Pancreas (tissue), 10 donors: ENCODE measurements around the gene ZSCAN25. TPM values are rescaled to one million over a fixed set of nuclear protein-coding genes. Genes with fewer than 3 reads are reported as not detected.
"Not testable (repeated sequence)": the region's sequence is repeated elsewhere in the genome, so short reads cannot be mapped to it uniquely, and the experiment has no call there.

Experiments used
- ATAC-seq, 4 donors: fragments of 200-7000 bp; cut with Tn5 transposase; one replicate each; pipeline versions ENCODE4 v1.8.0 to v1.9.1; 2020; ENCODE audit warnings: mild to moderate bottlenecking in 4 of 4, moderate library complexity in 4 of 4
- DNase-seq, 6 donors: peaks; one replicate each; pipeline ENCODE4 v3.0.0-alpha.2; 2020
- FAIRE-seq: peaks from 2 replicates; lab custom pipeline; 2012; peaks lifted over from hg19 to GRCh38; lab: Jason Lieb, UNC
- H3K27ac ChIP-seq, 4 donors: fragments of 200-600 bp; sonication (generic); 1 replicate in 3 of 4; 2 replicates in 1 of 4; pipeline versions ENCODE4 v1.5.0 to v1.8.0; 2020
- H3K27me3 ChIP-seq, 4 donors: fragments of 200-600 bp; one replicate each; pipeline ENCODE4 v1.8.0; 2021
- H3K36me3 ChIP-seq, 3 donors: fragments of 200-600 bp; sonication (generic) in 1 of 3; one replicate each; pipeline versions ENCODE4 v1.5.0 to v1.8.0; 2020 to 2021
- H3K4me1 ChIP-seq, 3 donors: fragments of 200-600 bp; one replicate each; pipeline ENCODE4 v1.8.0; 2021
- H3K4me3 ChIP-seq, 4 donors: fragments of 200-600 bp; sonication (generic) in 2 of 4; one replicate each; pipeline versions ENCODE4 v1.5.0 to v1.8.0; 2020 to 2021
- H3K9me3 ChIP-seq, 4 donors: fragments of 200-600 bp; one replicate each; pipeline ENCODE4 v1.8.0; 2021
- WGBS, 2 donors: extraction: QIAGEN DNeasy Blood & Tissue Kit; methylation state at CpG; one replicate each; pipeline ENCODE4 v1.1.7; 2013; 5-methylcytosine and 5-hydroxymethylcytosine counted together
- intact Hi-C, 3 donors: fragments of 100-400 bp; cut with DNase I; formaldehyde crosslinking; loops; one replicate each; pipeline versions ENCODE4 v1.11.1 to v1.14.2; 2022
- polyA plus RNA-seq, 2 donors: library from polyadenylated mRNA; stranded (reverse); fragments of 200-250 nt; gene quantifications; one replicate each; pipeline ENCODE4 v1.2.3, GENCODE V29; 2013
- total RNA-seq, 6 donors: library from RNA; stranded (reverse); fragmentation: NEBNext Ultra II Directional in 4 of 6; extraction: Animal tissue kit (Norgen Biotek cat#: 25700) in 4 of 6; gene quantifications; one replicate each; pipeline versions ENCODE4 v1.2.1 to v1.2.4, GENCODE V29; 2021 to 2023
- TF ChIP-seq, protein P1 (sequence below), 4 donors: fragments of 200-600 bp; sonication (generic) in 3 of 4; IDR thresholded peaks; one replicate each; pipeline versions ENCODE4 v1.5.0 to v1.8.0; 2021; ENCODE audit warnings: antibody characterized with exemption in 4 of 4
- donor health status: healthy with polysubstance abuse.
- donor health status: DM: no; HTN: no; CAD: no; lungs with moderate emphysema.
- donor health status: DM: no; HTN: no; CAD: no.
- donor health status: control.
- donor health status: control.
- donor health status: Bipolar disorder and iron deficiency.
- donor health status: DM: yes; HTN: yes; CAD: no.
- donor health status: DM: no; HTN: no; CAD: no.
- donor health status: DM: no; HTN: no; CAD: no.
- donor health status: DM: yes; HTN: yes; CAD: no.

The ZSCAN25 gene
- total and polyA plus RNA-seq, 8 donors, result 4.7 to 12.8 (median 8.0) TPM

DNA sequence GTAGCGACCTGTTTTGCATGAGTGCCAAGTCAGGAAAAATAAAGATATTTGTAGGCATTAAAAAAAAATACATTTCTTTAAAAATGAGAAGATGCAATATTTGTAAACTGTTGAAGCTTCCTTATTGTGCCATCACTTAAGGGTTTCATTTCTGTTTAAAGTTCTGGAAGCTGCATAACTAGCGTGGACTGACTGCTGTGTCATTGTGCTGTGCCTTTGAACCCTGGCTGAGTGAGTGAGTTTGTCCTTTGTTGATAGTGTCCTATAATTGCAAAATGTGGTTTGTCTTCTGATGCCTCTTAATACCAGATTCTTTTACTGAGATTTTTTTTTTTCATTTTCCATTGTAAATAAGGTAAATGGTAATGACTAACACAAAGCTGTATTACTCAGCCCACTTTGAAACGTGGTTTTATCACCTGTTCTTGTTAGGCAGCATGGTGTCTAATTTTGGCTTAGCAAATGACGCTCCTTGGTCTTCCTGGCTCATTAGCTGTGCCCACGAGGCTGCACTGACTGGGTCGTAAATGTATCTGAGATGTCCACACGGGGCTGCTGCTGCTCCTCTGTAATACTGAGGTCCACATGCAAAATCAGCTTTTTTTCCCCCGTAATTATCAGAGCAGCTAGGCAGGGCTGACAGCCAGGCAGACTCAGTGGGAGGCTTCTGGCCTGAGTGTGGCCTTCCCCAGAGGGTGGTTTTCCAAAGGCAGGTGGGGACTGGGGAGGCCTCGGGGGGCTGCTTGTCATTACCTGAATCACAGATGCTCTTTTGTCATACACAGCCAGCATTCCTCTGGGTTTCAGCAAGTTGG is 14.8 kb downstream of the ZSCAN25 start:
- peak in 2 of 6 donors; percentile 21 to 46 for DNase-seq
- TF ChIP-seq, protein P1, sequence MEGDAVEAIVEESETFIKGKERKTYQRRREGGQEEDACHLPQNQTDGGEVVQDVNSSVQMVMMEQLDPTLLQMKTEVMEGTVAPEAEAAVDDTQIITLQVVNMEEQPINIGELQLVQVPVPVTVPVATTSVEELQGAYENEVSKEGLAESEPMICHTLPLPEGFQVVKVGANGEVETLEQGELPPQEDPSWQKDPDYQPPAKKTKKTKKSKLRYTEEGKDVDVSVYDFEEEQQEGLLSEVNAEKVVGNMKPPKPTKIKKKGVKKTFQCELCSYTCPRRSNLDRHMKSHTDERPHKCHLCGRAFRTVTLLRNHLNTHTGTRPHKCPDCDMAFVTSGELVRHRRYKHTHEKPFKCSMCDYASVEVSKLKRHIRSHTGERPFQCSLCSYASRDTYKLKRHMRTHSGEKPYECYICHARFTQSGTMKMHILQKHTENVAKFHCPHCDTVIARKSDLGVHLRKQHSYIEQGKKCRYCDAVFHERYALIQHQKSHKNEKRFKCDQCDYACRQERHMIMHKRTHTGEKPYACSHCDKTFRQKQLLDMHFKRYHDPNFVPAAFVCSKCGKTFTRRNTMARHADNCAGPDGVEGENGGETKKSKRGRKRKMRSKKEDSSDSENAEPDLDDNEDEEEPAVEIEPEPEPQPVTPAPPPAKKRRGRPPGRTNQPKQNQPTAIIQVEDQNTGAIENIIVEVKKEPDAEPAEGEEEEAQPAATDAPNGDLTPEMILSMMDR (IDR thresholded peaks at IDR 0.05), result peak in 2 of 4 donors; percentile 8 to 13
- H3K36me3 ChIP-seq, result peaks cover 0 to 38% (median 19%) of the 10 kb centered on the region in 3 donors

DNA sequence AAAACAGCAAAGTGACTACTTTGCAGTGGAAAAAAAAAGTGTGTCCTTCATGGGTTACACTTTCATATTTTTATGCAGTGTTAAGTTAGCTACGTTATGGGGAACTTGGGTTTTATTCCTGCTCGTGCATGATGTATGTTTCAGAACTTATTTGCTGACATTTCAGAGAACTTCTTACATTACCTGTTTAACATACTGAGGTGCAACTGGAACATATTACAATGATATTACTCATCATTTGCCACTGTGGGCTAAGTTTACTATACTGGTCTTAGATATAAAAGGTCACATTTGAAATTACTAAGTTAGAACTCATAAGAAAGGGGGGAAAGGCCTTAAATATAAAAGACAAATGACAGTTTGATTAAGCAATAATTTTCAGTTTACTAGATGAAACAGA is 20.7 kb downstream of the ZSCAN25 start:
- H3K4me3 ChIP-seq, intact Hi-C loops, H3K27me3 ChIP-seq, H3K9me3 ChIP-seq, H3K4me1 ChIP-seq, DNase-seq, H3K27ac ChIP-seq, H3K36me3 ChIP-seq, ATAC-seq: not testable (repeated sequence)
- WGBS, 2 donors, result 78 to 94% methylated on average over 2 of the region's 2 CpGs
- FAIRE-seq, result peak; percentile 20

More for the DNA sequence above, 14.8 kb downstream of the ZSCAN25 start:
- no peak for FAIRE-seq
- Histone ChIP-seq H3K27ac (no peak overlapping the region), H3K27me3 (no peaks in the 10 kb centered on the region), H3K9me3 (no peaks in the 10 kb centered on the region), H3K4me1 (no peaks in the 10 kb centered on the region), H3K4me3 (no peak overlapping the region)
- ATAC-seq, result peak; percentile 79 to 92 (median 91)
- 41 to 42% methylated on average over 9 of the region's 9 CpGs for WGBS, 2 donors
- intact Hi-C loops, result no loop called here

DNA sequence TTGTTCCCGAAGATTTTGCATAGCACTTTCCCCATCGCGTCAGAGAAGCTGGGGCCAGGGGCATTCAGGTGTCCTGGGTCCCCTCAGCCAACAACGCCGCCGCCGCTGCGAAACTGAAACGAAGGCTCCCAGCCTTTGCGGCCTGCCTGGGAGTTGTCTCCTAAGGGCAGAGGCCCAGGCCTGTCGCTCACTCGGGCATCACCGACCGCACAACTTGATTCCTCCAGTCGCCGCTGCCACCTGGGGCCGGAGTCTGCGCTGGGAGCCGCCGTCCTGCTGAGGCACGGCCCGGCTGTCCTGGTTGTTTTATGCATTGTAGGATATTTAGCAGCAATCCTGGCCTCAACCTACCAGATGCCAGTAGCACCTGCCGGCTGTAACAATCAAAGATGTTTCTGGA is 22.0 kb downstream of the ZSCAN25 start:
- TF ChIP-seq, protein P1 (IDR thresholded peaks at IDR 0.05), result no peak
- FAIRE-seq (no peak), DNase-seq (no peak), ATAC-seq (no peak)
- H3K36me3 ChIP-seq, result no peaks in the 10 kb centered on the region
- no peaks in the 10 kb centered on the region for H3K27me3 ChIP-seq
- WGBS, 2 donors, result 95 to 96% methylated on average over 23 of the region's 23 CpGs
- intact Hi-C loops, result no loop called here
- H3K4me3 ChIP-seq, result no peak overlapping the region
- no peak overlapping the region for H3K27ac ChIP-seq
- H3K9me3 ChIP-seq, result no peaks in the 10 kb centered on the region
- H3K4me1 ChIP-seq, result no peaks in the 10 kb centered on the region

DNA sequence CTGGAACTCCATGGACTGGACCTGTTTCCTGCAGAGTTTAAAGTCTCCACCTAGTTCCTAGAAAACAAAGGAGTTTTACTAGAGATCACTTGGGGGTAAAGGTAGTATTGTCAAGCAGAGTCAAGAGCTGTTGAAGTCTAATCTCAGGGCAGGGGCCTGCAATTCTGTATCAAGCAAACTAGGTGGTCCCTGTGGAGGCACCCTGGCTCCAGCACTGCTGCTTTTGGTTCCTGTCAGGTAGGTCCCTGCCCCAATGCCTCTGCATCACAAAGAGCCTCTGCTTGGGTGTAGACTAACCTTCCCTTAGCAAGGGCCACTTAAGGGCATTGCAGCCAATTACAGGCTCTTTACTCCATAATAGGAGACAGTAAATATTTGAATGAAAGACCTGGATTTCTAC is 22.5 kb downstream of the ZSCAN25 start:
- TF ChIP-seq, protein P1 (IDR thresholded peaks at IDR 0.05), result no peak
- ATAC-seq (no peak), DNase-seq (no peak), FAIRE-seq (no peak)
- Histone ChIP-seq H3K4me3 (no peak overlapping the region), H3K36me3 (no peaks in the 10 kb centered on the region), H3K4me1 (no peaks in the 10 kb centered on the region), H3K9me3 (no peaks in the 10 kb centered on the region), H3K27ac (no peak overlapping the region), H3K27me3 (no peaks in the 10 kb centered on the region)
- intact Hi-C loops, result no loop called here

DNA sequence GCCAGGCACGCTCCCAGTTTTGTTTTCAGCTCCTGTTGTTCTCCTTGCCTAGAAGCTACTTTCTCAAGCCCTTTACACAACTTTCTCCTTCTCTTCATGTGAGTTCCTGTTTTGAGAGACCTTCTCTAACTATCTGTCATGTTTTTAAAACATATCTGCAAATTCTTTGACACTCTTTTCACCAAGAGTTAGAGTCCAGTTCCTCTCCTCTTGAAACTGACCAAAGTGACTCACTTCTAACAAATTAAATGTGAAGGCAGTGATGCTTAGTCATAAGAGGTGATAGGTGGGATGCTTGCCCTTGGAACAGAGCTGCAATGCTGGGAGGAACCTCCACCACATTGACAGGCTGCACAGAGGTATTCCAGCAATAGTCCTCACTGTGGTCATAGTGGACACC is 25.3 kb downstream of the ZSCAN25 start:
- no peak for ATAC-seq
- H3K36me3 ChIP-seq, result no peaks in the 10 kb centered on the region
- no peak overlapping the region for H3K4me3 ChIP-seq
- H3K27me3 ChIP-seq, result no peaks in the 10 kb centered on the region
- H3K9me3 ChIP-seq, result no peaks in the 10 kb centered on the region
- H3K27ac ChIP-seq, result no peak overlapping the region
- FAIRE-seq, result no peak
- intact Hi-C loops, result no loop called here
- WGBS, 2 donors, result 88 to 93% methylated on average over 1 of the region's 1 CpG
- no peak for DNase-seq
- TF ChIP-seq, protein P1 (IDR thresholded peaks at IDR 0.05), result no peak
- no peaks in the 10 kb centered on the region for H3K4me1 ChIP-seq
